Activated T-cell treated with anti-CD3 and anti-CD28 coated beads, Interleukin-2, amount 50 U/mL, for 72 hours (primary cell): ENCODE measurements around the gene ULK2. TPM values are rescaled to one million over a fixed set of nuclear protein-coding genes. Genes with fewer than 3 reads are reported as not detected.

Experiments used
- ATAC-seq, 2 donors: fragments of 150-1000 bp; cut with Tn5 transposase; replicated peaks in 1 of 2; 2 replicates each; pipeline ENCODE4 v1.10.0; 2021; ENCODE audit warnings: moderate library complexity in 2 of 2, mild to moderate bottlenecking in 1 of 2
- DNase-seq, 2 donors: peaks; one replicate each; pipeline ENCODE4 v3.0.0; 2021 to 2022; ENCODE audit warnings: mixed read lengths in 1 of 2
- H3K27ac Mint-ChIP-seq: one replicate; pipeline ENCODE4 v1.8.0; 2022; ENCODE audit warnings: mild to moderate bottlenecking, moderate library complexity, mixed read lengths
- H3K27me3 Mint-ChIP-seq: one replicate; pipeline ENCODE4 v1.8.0; 2022; ENCODE audit warnings: low read depth, mixed read lengths
- H3K36me3 Mint-ChIP-seq, 2 donors: one replicate each; pipeline ENCODE4 v1.8.0; 2022; ENCODE audit warnings: mixed read lengths in 2 of 2, mild to moderate bottlenecking in 1 of 2; ENCODE audit not compliant: insufficient read depth in 2 of 2
- H3K4me1 Mint-ChIP-seq: one replicate; pipeline ENCODE4 v1.8.0; 2022; ENCODE audit warnings: low read depth, mixed read lengths
- H3K4me3 Mint-ChIP-seq, 2 donors: one replicate each; pipeline ENCODE4 v1.8.0; 2022; ENCODE audit warnings: mild to moderate bottlenecking in 2 of 2, mixed read lengths in 2 of 2, moderate library complexity in 2 of 2
- H3K9me3 Mint-ChIP-seq, 2 donors: one replicate each; pipeline ENCODE4 v1.8.0; 2022; ENCODE audit warnings: mixed read lengths in 2 of 2
- total RNA-seq, 2 donors: library from RNA; stranded (reverse); gene quantifications; one replicate each; pipeline ENCODE4 v1.2.3, GENCODE V29; 2022

ULK2 gene
- total RNA-seq, 2 donors from 2014 or later: 13.9 to 14.5 TPM

- H3K27me3 Mint-ChIP-seq: no peaks in the 10 kb centered on the region
- ATAC-seq: no peak
These were observed 130.2 kb downstream of the ULK2 start for GRCh38 chr17:19737305-19738072.

GRCh38 chr17:19736071-19736470 is 131.7 kb downstream of the ULK2 start:
- ATAC-seq (no peak), DNase-seq (no peak)
- Mint-ChIP-seq H3K27me3 (no peaks in the 10 kb centered on the region), H3K9me3 (no peaks in the 10 kb centered on the region), H3K4me1 (no peaks in the 10 kb centered on the region), H3K4me3 (no peak overlapping the region), H3K27ac (no peak overlapping the region), H3K36me3 (no peaks in the 10 kb centered on the region)

More at GRCh38 chr17:19737305-19738072, 130.2 kb downstream of the ULK2 start:
- Mint-ChIP-seq H3K4me1 (no peaks in the 10 kb centered on the region), H3K4me3 (no peak overlapping the region), H3K36me3 (no peaks in the 10 kb centered on the region), H3K27ac (no peak overlapping the region), H3K9me3 (no peaks in the 10 kb centered on the region)
- DNase-seq: no peak

GRCh38 chr17:19733953-19734526 is 133.7 kb downstream of the ULK2 start:
- Mint-ChIP-seq H3K36me3 (no peaks in the 10 kb centered on the region), H3K4me3 (no peak overlapping the region), H3K27ac (no peak overlapping the region), H3K4me1 (no peaks in the 10 kb centered on the region), H3K9me3 (no peaks in the 10 kb centered on the region), H3K27me3 (no peaks in the 10 kb centered on the region)
- DNase-seq (no peak), ATAC-seq (no peak)

GRCh38 chr17:19731626-19732025 is 136.1 kb downstream of the ULK2 start:
- ATAC-seq (no peak), DNase-seq (no peak)
- H3K36me3 Mint-ChIP-seq: no peaks in the 10 kb centered on the region
- H3K4me1 Mint-ChIP-seq: no peaks in the 10 kb centered on the region
- H3K27ac Mint-ChIP-seq: no peak overlapping the region
- no peaks in the 10 kb centered on the region for H3K9me3 Mint-ChIP-seq
- no peaks in the 10 kb centered on the region for H3K27me3 Mint-ChIP-seq
- no peak overlapping the region for H3K4me3 Mint-ChIP-seq

- H3K4me3 Mint-ChIP-seq: no peak overlapping the region
- no peaks in the 10 kb centered on the region for H3K36me3 Mint-ChIP-seq
- no peak overlapping the region for H3K27ac Mint-ChIP-seq
- no peak for DNase-seq
- no peak for ATAC-seq
- no peaks in the 10 kb centered on the region for H3K27me3 Mint-ChIP-seq
- H3K4me1 Mint-ChIP-seq: no peaks in the 10 kb centered on the region
- H3K9me3 Mint-ChIP-seq: no peaks in the 10 kb centered on the region
These were observed 136.9 kb downstream of the ULK2 start for GRCh38 chr17:19730843-19731242.

- Mint-ChIP-seq H3K4me1 (peaks cover 9% of the 10 kb centered on the region), H3K9me3 (no peaks in the 10 kb centered on the region), H3K4me3 (no peak overlapping the region), H3K27me3 (no peaks in the 10 kb centered on the region), H3K36me3 (no peaks in the 10 kb centered on the region), H3K27ac (no peak overlapping the region)
- DNase-seq (no peak), ATAC-seq (no peak)
These were observed 137.8 kb downstream of the ULK2 start for GRCh38 chr17:19729900-19730299.

- Mint-ChIP-seq H3K27me3 (no peaks in the 10 kb centered on the region), H3K36me3 (no peaks in the 10 kb centered on the region), H3K4me3 (no peak overlapping the region), H3K27ac (no peak overlapping the region), H3K9me3 (no peaks in the 10 kb centered on the region), H3K4me1 (peaks cover 10% of the 10 kb centered on the region)
- no peak for ATAC-seq
- DNase-seq: no peak
These were observed 139.6 kb downstream of the ULK2 start for GRCh38 chr17:19728084-19728495.

GRCh38 chr17:19727501-19728078 is 140.1 kb downstream of the ULK2 start:
- no peak overlapping the region for H3K4me3 Mint-ChIP-seq
- no peaks in the 10 kb centered on the region for H3K27me3 Mint-ChIP-seq
- H3K9me3 Mint-ChIP-seq: no peaks in the 10 kb centered on the region
- H3K36me3 Mint-ChIP-seq: no peaks in the 10 kb centered on the region
- no peak for DNase-seq
- no peak overlapping the region for H3K27ac Mint-ChIP-seq
- no peak for ATAC-seq
- H3K4me1 Mint-ChIP-seq: peaks cover 10% of the 10 kb centered on the region

GRCh38 chr17:19726631-19727376 is 140.9 kb downstream of the ULK2 start:
- no peak overlapping the region for H3K4me3 Mint-ChIP-seq
- no peak overlapping the region for H3K27ac Mint-ChIP-seq
- H3K4me1 Mint-ChIP-seq: peaks cover 10% of the 10 kb centered on the region
- no peaks in the 10 kb centered on the region for H3K27me3 Mint-ChIP-seq
- H3K9me3 Mint-ChIP-seq: no peaks in the 10 kb centered on the region
- H3K36me3 Mint-ChIP-seq: no peaks in the 10 kb centered on the region
- ATAC-seq (no peak), DNase-seq (no peak)

GRCh38 chr17:19725486-19725885 is 142.2 kb downstream of the ULK2 start:
- Mint-ChIP-seq H3K36me3 (no peaks in the 10 kb centered on the region), H3K9me3 (no peaks in the 10 kb centered on the region), H3K27ac (peak overlapping the region; percentile 79), H3K4me3 (peak overlapping the region; percentile 67 to 73), H3K4me1 (peaks cover 10% of the 10 kb centered on the region), H3K27me3 (no peaks in the 10 kb centered on the region)
- DNase-seq (no peak), ATAC-seq (no peak)

- H3K27ac Mint-ChIP-seq: peak overlapping the region; percentile 79
- no peaks in the 10 kb centered on the region for H3K36me3 Mint-ChIP-seq
These were observed 143.0 kb downstream of the ULK2 start for GRCh38 chr17:19724501-19725420.

GRCh38 chr17:19723964-19724363 is 143.8 kb downstream of the ULK2 start:
- Mint-ChIP-seq H3K27me3 (no peaks in the 10 kb centered on the region), H3K4me3 (peak overlapping the region; percentile 29 to 54), H3K36me3 (no peaks in the 10 kb centered on the region), H3K9me3 (no peaks in the 10 kb centered on the region), H3K4me1 (peaks cover 10% of the 10 kb centered on the region), H3K27ac (no peak overlapping the region)
- DNase-seq: no peak
- no peak for ATAC-seq

More at GRCh38 chr17:19724501-19725420, 143.0 kb downstream of the ULK2 start:
- Mint-ChIP-seq H3K4me1 (peaks cover 10% of the 10 kb centered on the region), H3K4me3 (peak overlapping the region; percentile 67 to 73), H3K9me3 (no peaks in the 10 kb centered on the region), H3K27me3 (no peaks in the 10 kb centered on the region)
- ATAC-seq: peak; percentile 93 to 94
- DNase-seq: peak; percentile 73 to 75
